GM23338 (cell line): ENCODE results near the gene CTSW. TPM values are rescaled to one million over a fixed set of nuclear protein-coding genes. Genes with fewer than 3 reads are reported as not detected.

Experiments used
- ATAC-seq: fragments of 200-7000 bp; cut with Tn5 transposase; 3 replicates; pipeline ENCODE4 v1.9.1; 2020
- DNase-seq: peaks from one replicate; pipeline ENCODE4 v3.0.0-alpha.2; 2015; ENCODE audit warnings: low spot score
- H2AFZ ChIP-seq: fragments of 200-600 bp; sonication (generic); 2 replicates; pipeline ENCODE4 v1.8.0; 2016; ENCODE audit warnings: antibody characterized with exemption, mild to moderate bottlenecking, moderate library complexity
- H3F3A ChIP-seq: fragments of 200-600 bp; sonication (generic); replicated peaks from 2 replicates; pipeline ENCODE4 v1.8.0; 2017; ENCODE audit warnings: antibody characterized with exemption, mixed run types, low read depth
- H3K27ac ChIP-seq: fragments of 200-600 bp; sonication (generic); 2 replicates; pipeline ENCODE4 v1.6.1; 2016; ENCODE audit warnings: low read depth
- H3K27me3 ChIP-seq: fragments of 200-600 bp; sonication (generic); 2 replicates; pipeline ENCODE4 v1.8.0; 2016; ENCODE audit warnings: mild to moderate bottlenecking, mixed run types, moderate library complexity; ENCODE audit not compliant: insufficient read depth
- H3K36me3 ChIP-seq: fragments of 200-600 bp; sonication (generic); 2 replicates; pipeline ENCODE4 v1.8.0; 2016; ENCODE audit warnings: mild to moderate bottlenecking; ENCODE audit not compliant: insufficient read depth
- H3K4me1 ChIP-seq: fragments of 200-600 bp; sonication (generic); 2 replicates; pipeline ENCODE4 v1.8.0; 2016; ENCODE audit warnings: mild to moderate bottlenecking, moderate library complexity; ENCODE audit not compliant: insufficient read depth
- H3K4me2 ChIP-seq: fragments of 200-600 bp; sonication (generic); 2 replicates; pipeline ENCODE4 v1.7.1; 2017; ENCODE audit warnings: mixed run types
- H3K4me3 ChIP-seq: fragments of 200-600 bp; sonication (generic); 2 replicates; pipeline ENCODE4 v1.6.1; 2016; ENCODE audit warnings: mixed run types
- H3K79me2 ChIP-seq: fragments of 200-600 bp; sonication (generic); replicated peaks from 2 replicates; pipeline ENCODE4 v1.8.0; 2017; ENCODE audit warnings: mild to moderate bottlenecking; ENCODE audit not compliant: insufficient read depth
- H3K9me2 ChIP-seq: fragments of 200-600 bp; sonication (generic); 2 replicates; pipeline ENCODE4 v1.8.0; 2017; ENCODE audit not compliant: insufficient read depth
- H4K20me1 ChIP-seq: fragments of 200-600 bp; sonication (generic); replicated peaks from 2 replicates; pipeline ENCODE4 v1.8.0; 2017; ENCODE audit warnings: mild to moderate bottlenecking; ENCODE audit not compliant: insufficient read depth
- H3K27ac Mint-ChIP-seq: 2 replicates; pipeline ENCODE4 v1.8.0; 2020; ENCODE audit warnings: inconsistent platforms, mild to moderate bottlenecking, moderate library complexity, mixed read lengths
- H3K27me3 Mint-ChIP-seq: 3 replicates; pipeline ENCODE4 v1.8.0; 2022; ENCODE audit warnings: low read depth, mild to moderate bottlenecking, moderate library complexity, mixed read lengths, inconsistent platforms; ENCODE audit not compliant: insufficient read depth, poor library complexity
- H3K36me3 Mint-ChIP-seq: 3 replicates; pipeline ENCODE4 v1.8.0; 2021; ENCODE audit warnings: low read depth, mild to moderate bottlenecking, inconsistent platforms, moderate library complexity, mixed read lengths
- H3K4me1 Mint-ChIP-seq: 3 replicates; pipeline ENCODE4 v1.8.0; 2020; ENCODE audit warnings: mild to moderate bottlenecking, inconsistent platforms, mixed read lengths
- H3K4me3 Mint-ChIP-seq: 3 replicates; pipeline ENCODE4 v1.8.0; 2021; ENCODE audit warnings: moderate library complexity, mild to moderate bottlenecking, inconsistent platforms, mixed read lengths
- H3K9me3 Mint-ChIP-seq: 3 replicates; pipeline ENCODE4 v1.8.0; 2020; ENCODE audit warnings: moderate library complexity, mild to moderate bottlenecking, inconsistent platforms, mixed read lengths
- CREB1 ChIP-seq: fragments of 250-450 bp; sonication (Bioruptor Pico); IDR thresholded peaks from 2 replicates; pipeline ENCODE4 v1.5.0; 2020; ENCODE audit warnings: low read depth, mild to moderate bottlenecking, moderate library complexity
- CTCF ChIP-seq, 2 experiments: fragments of 200-600 bp in 1 of 2; sonication (generic) in 1 of 2; conservative IDR thresholded peaks; 2 replicates each; pipeline versions ENCODE4 v1.5.1 to v1.6.1; 2016 to 2017; ENCODE audit warnings: antibody characterized with exemption in 2 of 2, low read depth in 2 of 2, mild to moderate bottlenecking in 2 of 2, moderate library complexity in 1 of 2
- ETS1 ChIP-seq: IDR thresholded peaks from 2 replicates; pipeline ENCODE4 v1.6.1; 2016; ENCODE audit warnings: antibody characterized with exemption
- EZH2 ChIP-seq: fragments of 200-600 bp; sonication (generic); IDR thresholded peaks from one replicate; pipeline ENCODE4 v1.8.0; 2017; ENCODE audit warnings: antibody characterized with exemption, mild to moderate bottlenecking, low read depth; ENCODE audit not compliant: unreplicated experiment
- EZH2phosphoT487 ChIP-seq: fragments of 200-600 bp; sonication (generic); IDR thresholded peaks from one replicate; pipeline ENCODE4 v1.8.1; 2018; ENCODE audit warnings: antibody characterized with exemption; ENCODE audit not compliant: unreplicated experiment
- JUNB ChIP-seq: IDR thresholded peaks from one replicate; pipeline ENCODE4 v1.6.1; 2016; ENCODE audit warnings: antibody characterized with exemption; ENCODE audit not compliant: unreplicated experiment
- NANOG ChIP-seq: IDR thresholded peaks from 2 replicates; pipeline ENCODE4 v1.6.1; 2016; ENCODE audit warnings: antibody characterized with exemption, borderline replicate concordance
- POLR2AphosphoS5 ChIP-seq: IDR thresholded peaks from 2 replicates; pipeline ENCODE4 v1.6.1; 2016; ENCODE audit warnings: antibody characterized with exemption, low read depth
- REST ChIP-seq: IDR thresholded peaks from one replicate; pipeline ENCODE4 v1.6.1; 2018; ENCODE audit warnings: antibody characterized with exemption; ENCODE audit not compliant: unreplicated experiment
- STAT1 ChIP-seq: IDR thresholded peaks from one replicate; pipeline ENCODE4 v1.6.1; 2016; ENCODE audit warnings: antibody characterized with exemption; ENCODE audit not compliant: unreplicated experiment
- ZNF114 ChIP-seq: fragments of 250-450 bp; sonication (Bioruptor Pico); IDR thresholded peaks from 2 replicates; pipeline ENCODE4 v1.5.0; 2020; ENCODE audit warnings: mild to moderate bottlenecking, moderate library complexity
- ZNF331 ChIP-seq: fragments of 250-450 bp; sonication (Bioruptor Pico); IDR thresholded peaks from 2 replicates; pipeline ENCODE4 v1.5.0; 2020; ENCODE audit warnings: low read depth, mild to moderate bottlenecking, moderate library complexity
- polyA plus RNA-seq: library from polyadenylated mRNA; unstranded; fragments of >200 nt; fragmentation: Nextera tagmentation; extraction: Ambion mirVana; gene quantifications from 2 replicates; pipeline ENCODE4 v1.2.1, GENCODE V29; 2016
- total RNA-seq: library from RNA; depleted of rRNA; stranded (reverse); fragments of >200 nt; shearing (Covaris generic); gene quantifications from 2 replicates; pipeline ENCODE4 v1.2.3, GENCODE V29; 2014
- TF ChIP-seq, protein P1 (sequence below): fragments of 250-450 bp; sonication (Bioruptor Pico); IDR thresholded peaks from 2 replicates; pipeline ENCODE4 v1.5.0; 2020; ENCODE audit warnings: mild to moderate bottlenecking, moderate library complexity

Gene CTSW
- total and polyA plus RNA-seq, 2 experiments from 2014 or later: not detected

DNA sequence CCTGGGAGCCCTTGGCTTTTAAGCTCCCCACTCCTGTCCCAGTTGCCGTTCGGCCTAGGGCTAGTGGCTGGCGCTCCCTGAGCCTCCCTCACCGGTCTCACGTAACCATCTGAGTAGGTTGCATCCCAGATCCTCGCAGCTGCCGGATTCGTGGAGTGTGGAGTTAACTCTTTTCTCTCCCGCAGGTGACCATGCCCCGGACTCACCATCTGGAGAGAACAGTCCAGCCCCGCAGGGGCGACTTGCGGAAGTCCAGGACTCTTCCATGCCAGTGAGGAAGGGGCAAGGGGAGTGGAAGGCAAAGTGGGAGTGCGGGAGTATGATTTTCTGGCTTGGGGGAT lies 18.5 kb upstream of the CTSW start:
- peak overlapping the region; percentile 94 for H3K27ac Mint-ChIP-seq
- ATAC-seq (no peak), DNase-seq (no peak)
- Histone ChIP-seq H3K36me3 (peaks cover 4% of the 10 kb centered on the region; the same call in 1 of the 2 replicates), H3K79me2 (peaks cover 25% of the 10 kb centered on the region), H3K27ac (peak overlapping the region; percentile 96; the same call in 1 of the 2 replicates), H2AFZ (peak overlapping the region; percentile 66; the same call in 1 of the 2 replicates), H3K9me2 (no peaks in the 10 kb centered on the region), H3K4me3 (peak overlapping the region; percentile 95), H3K4me2 (peak overlapping the region; percentile 99), H4K20me1 (peaks cover 13% of the 10 kb centered on the region), H3K27me3 (no peaks in the 10 kb centered on the region), H3K4me1 (peaks cover 11% of the 10 kb centered on the region), H3F3A (peaks cover 32% of the 10 kb centered on the region)
- peaks cover 4% of the 10 kb centered on the region; the same call in 2 of the 3 replicates for H3K9me3 Mint-ChIP-seq
- peak overlapping the region; percentile 91 for H3K4me3 Mint-ChIP-seq
- peaks cover 32% of the 10 kb centered on the region for H3K27me3 Mint-ChIP-seq
- H3K4me1 Mint-ChIP-seq: peaks cover 19% of the 10 kb centered on the region
- no peak for TF ChIP-seq ZNF331 (CRISPR knock-in tag)
- no peak for TF ChIP-seq NANOG
- no peak for TF ChIP-seq CREB1
- TF ChIP-seq STAT1: no peak
- no peak for TF ChIP-seq EZH2phosphoT487
- no peak for TF ChIP-seq EZH2
- no peak for TF ChIP-seq ZNF114
- no peak; the same call in 1 of the 2 replicates for TF ChIP-seq POLR2AphosphoS5
- TF ChIP-seq, protein P1, sequence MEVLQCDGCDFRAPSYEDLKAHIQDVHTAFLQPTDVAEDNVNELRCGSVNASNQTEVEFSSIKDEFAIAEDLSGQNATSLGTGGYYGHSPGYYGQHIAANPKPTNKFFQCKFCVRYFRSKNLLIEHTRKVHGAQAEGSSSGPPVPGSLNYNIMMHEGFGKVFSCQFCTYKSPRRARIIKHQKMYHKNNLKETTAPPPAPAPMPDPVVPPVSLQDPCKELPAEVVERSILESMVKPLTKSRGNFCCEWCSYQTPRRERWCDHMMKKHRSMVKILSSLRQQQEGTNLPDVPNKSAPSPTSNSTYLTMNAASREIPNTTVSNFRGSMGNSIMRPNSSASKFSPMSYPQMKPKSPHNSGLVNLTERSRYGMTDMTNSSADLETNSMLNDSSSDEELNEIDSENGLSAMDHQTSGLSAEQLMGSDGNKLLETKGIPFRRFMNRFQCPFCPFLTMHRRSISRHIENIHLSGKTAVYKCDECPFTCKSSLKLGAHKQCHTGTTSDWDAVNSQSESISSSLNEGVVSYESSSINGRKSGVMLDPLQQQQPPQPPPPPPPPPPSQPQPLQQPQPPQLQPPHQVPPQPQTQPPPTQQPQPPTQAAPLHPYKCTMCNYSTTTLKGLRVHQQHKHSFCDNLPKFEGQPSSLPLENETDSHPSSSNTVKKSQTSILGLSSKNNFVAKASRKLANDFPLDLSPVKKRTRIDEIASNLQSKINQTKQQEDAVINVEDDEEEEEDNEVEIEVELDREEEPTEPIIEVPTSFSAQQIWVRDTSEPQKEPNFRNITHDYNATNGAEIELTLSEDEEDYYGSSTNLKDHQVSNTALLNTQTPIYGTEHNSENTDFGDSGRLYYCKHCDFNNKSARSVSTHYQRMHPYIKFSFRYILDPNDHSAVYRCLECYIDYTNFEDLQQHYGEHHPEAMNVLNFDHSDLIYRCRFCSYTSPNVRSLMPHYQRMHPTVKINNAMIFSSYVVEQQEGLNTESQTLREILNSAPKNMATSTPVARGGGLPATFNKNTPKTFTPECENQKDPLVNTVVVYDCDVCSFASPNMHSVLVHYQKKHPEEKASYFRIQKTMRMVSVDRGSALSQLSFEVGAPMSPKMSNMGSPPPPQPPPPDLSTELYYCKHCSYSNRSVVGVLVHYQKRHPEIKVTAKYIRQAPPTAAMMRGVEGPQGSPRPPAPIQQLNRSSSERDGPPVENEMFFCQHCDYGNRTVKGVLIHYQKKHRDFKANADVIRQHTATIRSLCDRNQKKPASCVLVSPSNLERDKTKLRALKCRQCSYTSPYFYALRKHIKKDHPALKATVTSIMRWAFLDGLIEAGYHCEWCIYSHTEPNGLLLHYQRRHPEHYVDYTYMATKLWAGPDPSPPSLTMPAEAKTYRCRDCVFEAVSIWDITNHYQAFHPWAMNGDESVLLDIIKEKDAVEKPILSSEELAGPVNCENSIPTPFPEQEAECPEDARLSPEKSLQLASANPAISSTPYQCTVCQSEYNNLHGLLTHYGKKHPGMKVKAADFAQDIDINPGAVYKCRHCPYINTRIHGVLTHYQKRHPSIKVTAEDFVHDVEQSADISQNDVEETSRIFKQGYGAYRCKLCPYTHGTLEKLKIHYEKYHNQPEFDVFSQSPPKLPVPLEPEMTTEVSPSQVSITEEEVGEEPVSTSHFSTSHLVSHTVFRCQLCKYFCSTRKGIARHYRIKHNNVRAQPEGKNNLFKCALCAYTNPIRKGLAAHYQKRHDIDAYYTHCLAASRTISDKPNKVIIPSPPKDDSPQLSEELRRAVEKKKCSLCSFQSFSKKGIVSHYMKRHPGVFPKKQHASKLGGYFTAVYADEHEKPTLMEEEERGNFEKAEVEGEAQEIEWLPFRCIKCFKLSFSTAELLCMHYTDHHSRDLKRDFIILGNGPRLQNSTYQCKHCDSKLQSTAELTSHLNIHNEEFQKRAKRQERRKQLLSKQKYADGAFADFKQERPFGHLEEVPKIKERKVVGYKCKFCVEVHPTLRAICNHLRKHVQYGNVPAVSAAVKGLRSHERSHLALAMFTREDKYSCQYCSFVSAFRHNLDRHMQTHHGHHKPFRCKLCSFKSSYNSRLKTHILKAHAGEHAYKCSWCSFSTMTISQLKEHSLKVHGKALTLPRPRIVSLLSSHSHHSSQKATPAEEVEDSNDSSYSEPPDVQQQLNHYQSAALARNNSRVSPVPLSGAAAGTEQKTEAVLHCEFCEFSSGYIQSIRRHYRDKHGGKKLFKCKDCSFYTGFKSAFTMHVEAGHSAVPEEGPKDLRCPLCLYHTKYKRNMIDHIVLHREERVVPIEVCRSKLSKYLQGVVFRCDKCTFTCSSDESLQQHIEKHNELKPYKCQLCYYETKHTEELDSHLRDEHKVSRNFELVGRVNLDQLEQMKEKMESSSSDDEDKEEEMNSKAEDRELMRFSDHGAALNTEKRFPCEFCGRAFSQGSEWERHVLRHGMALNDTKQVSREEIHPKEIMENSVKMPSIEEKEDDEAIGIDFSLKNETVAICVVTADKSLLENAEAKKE (CRISPR knock-in tag): no peak
- TF ChIP-seq ETS1: no peak
- TF ChIP-seq REST: no peak
- TF ChIP-seq CTCF (conservative IDR thresholded peaks at IDR 0.05; ENCODE audit: low read depth in 2 of 2): no peak
- no peak for TF ChIP-seq JUNB
- peaks cover 47% of the 10 kb centered on the region for H3K36me3 Mint-ChIP-seq
